C4-2B (cell line): Measurements from ENCODE around the gene TFAP2E.

Experiments
- ZFX ChIP-seq: fragments of 450-650 bp; IDR thresholded peaks from 2 replicates; pipeline ENCODE4 v1.6.1; 2017
- TF ChIP-seq, protein P1 (sequence below): fragments of 450-650 bp; conservative IDR thresholded peaks from 2 replicates; pipeline ENCODE4 v1.5.1; 2017; ENCODE audit warnings: mild to moderate bottlenecking

DNA sequence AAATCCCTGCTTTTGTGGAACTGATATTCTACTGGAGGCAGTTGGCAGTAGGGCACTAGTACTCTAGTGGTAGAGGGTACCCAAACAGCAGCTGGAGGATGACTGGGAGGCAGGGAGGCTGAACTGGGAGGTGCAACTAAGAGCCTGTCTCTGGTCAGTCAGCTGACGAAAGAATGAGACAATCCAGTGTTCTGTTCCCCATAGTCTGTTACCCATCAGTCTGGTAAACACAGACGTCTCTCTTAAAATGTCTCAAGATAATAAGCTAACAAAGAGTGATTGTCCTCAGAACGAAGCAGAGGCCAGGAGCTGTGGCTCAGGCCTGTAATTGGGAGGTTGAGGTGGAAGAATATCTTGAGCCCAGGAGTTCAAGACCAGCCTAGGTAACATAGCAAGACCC, 30.4 kb downstream of the TFAP2E start:
- TF ChIP-seq, protein P1, sequence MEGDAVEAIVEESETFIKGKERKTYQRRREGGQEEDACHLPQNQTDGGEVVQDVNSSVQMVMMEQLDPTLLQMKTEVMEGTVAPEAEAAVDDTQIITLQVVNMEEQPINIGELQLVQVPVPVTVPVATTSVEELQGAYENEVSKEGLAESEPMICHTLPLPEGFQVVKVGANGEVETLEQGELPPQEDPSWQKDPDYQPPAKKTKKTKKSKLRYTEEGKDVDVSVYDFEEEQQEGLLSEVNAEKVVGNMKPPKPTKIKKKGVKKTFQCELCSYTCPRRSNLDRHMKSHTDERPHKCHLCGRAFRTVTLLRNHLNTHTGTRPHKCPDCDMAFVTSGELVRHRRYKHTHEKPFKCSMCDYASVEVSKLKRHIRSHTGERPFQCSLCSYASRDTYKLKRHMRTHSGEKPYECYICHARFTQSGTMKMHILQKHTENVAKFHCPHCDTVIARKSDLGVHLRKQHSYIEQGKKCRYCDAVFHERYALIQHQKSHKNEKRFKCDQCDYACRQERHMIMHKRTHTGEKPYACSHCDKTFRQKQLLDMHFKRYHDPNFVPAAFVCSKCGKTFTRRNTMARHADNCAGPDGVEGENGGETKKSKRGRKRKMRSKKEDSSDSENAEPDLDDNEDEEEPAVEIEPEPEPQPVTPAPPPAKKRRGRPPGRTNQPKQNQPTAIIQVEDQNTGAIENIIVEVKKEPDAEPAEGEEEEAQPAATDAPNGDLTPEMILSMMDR = no peak
- TF ChIP-seq ZFX = no peak
